NCI-H510A treated with DMSO at 0.1 percent for 48 hours (cell line): ENCODE results near the gene SEPTIN6.

Experiments
- DNase-seq: peaks from one replicate; lab custom pipeline; 2025; lab: John Stamatoyannopoulos, UW

Gene SEPTIN6

GRCh38 chrX:119693040-119693995, at the start of gene SEPTIN6:
TSS of gene SEPTIN6 (minus strand) at chrX:119693168. CDS start at chrX:119693105, 63 bp downstream.
- DNase-seq, result peak; percentile 85

GRCh38 chrX:119738742-119739141, 45.8 kb upstream of the SEPTIN6 start:
- no peak for DNase-seq

DNA sequence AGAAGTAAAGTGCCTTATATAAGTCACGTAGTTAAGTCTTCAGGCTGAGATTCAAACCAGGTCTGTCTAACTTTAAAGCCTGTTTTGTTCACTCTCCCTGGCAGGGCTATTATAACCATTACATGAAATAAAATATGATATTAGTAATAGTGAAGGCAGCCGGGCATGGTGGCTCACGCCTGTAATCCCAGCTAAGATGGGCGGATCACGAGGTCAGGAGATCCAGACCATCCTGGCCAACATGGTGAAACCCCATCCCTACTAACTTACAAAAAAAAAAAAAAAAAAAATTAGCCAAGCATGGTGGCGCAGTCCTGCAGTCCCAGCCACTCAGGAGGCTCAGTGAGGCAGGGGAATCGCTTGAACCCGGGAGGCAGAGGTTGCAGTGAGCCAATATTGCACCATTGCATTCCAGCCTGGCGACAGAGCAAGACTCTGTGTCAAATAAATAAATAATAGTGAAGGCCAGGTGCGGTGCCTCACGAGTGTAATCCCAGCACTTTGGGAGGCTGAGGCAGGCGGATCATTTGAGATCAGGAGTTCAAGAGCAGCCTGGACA, 43.3 kb upstream of the SEPTIN6 start:
- DNase-seq, result no peak

GRCh38 chrX:119735467-119735866, 42.5 kb upstream of the SEPTIN6 start:
- no peak for DNase-seq

DNA sequence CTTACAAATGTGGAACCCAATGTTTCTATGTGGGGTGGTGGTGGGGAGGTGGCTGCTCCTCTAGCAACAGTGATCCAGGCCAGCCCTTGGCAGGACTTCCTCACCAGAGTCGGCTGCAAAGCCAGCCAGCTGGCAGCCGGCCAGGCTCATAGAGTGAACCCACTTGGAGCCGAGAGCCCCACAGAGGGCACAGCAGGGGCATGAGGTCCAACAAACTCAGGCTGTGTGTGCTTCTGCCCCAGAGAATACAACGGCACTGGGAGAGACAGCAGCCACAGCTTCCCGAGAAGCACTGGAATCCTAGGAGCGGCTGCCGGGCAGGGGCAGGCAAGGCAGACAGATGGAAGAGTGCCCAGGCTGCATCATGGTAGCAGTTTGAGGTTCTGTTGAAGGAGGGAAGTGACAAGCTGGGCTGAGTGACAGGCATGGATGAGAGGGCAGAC, 42.0 kb upstream of the SEPTIN6 start:
- DNase-seq, result peak; percentile 21

- peak; percentile 56 for DNase-seq
Observed at GRCh38 chrX:119729408-119730201, 36.6 kb upstream of the SEPTIN6 start.

- peak; percentile 3 for DNase-seq
Observed at GRCh38 chrX:119728487-119728886, 35.5 kb upstream of the SEPTIN6 start.

- no peak for DNase-seq
Observed at GRCh38 chrX:119726900-119727555, 34.1 kb upstream of the SEPTIN6 start.

DNA sequence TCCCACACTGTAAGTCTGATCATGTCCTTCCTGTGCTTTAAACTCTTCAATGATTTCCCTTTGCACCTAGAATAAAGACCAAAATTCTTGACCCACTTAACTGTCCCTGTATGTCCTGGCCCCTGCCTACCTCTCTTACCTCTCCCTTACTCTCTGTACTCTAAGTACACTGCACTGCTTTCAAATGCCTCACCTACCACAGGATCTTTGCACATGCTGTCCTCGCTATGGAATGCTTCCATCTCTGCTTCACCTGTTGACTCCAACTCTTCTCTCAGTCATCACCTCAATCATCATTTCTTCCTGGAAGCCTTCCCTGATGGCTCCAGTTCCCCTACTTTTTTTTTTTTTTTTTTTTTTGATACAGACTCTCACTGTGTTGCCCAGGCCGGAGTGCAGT, 29.0 kb upstream of the SEPTIN6 start:
- DNase-seq, result no peak

DNA sequence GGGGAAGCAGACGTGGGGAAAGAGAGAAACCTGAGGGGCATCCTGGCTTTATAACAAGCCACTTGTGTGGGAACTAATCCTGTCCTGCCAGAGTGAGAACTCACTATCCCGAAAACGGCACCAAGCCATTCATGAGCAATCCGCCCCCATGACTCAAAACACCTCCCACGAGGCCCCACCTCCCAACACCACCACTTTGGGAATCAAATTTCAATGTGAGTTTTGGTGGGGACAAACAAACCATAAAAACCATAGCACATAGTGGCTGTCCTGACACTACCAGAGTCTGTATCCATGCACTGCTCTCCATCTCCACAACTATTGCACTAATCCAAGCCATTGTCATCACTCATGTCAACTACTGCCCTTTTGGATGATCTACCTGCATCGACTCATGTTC, 28.5 kb upstream of the SEPTIN6 start:
- DNase-seq, result no peak

- DNase-seq, result no peak
Observed at GRCh38 chrX:119709630-119710029, 16.7 kb upstream of the SEPTIN6 start.

- no peak for DNase-seq
Observed at GRCh38 chrX:119708936-119709335, 16.0 kb upstream of the SEPTIN6 start.

DNA sequence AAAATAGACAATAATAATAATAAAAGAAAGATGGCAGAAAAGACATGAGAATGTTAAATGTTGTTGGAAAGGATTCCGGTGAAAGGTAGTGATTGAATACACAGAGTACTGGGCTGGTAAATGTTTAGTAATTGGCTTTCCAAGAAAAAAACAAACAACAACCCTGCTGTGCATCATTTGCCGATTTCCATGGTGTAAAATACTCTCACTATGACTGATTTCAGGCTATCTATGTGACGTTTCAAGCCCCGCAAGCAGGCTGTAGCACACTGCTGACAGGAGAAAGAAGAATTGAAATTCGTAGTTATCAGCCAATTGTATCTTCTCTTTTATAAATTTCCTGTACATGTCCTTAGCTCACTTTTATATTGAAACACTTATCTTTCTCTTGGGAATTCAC, 13.6 kb upstream of the SEPTIN6 start:
- no peak for DNase-seq

DNA sequence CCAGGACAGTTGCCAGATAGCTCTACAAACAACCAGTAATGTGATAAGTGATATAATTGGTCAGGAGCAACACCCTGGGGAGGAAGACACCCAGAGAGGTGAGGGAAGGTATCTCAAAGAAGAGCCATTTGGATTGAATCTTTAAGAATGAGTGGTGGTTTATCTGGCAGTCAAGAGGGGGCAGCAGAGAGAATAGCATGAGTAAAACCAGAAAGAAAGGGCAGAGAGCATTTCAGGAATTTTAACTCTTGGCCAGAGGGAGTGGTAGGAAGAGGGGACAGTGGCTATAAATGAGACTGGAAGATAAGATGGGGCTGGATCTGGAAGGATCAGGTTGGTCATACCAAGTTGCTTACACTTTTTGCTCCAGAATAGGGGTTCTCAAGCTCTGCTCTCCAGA, 5.9 kb upstream of the SEPTIN6 start:
- DNase-seq, result peak; percentile 34

DNA sequence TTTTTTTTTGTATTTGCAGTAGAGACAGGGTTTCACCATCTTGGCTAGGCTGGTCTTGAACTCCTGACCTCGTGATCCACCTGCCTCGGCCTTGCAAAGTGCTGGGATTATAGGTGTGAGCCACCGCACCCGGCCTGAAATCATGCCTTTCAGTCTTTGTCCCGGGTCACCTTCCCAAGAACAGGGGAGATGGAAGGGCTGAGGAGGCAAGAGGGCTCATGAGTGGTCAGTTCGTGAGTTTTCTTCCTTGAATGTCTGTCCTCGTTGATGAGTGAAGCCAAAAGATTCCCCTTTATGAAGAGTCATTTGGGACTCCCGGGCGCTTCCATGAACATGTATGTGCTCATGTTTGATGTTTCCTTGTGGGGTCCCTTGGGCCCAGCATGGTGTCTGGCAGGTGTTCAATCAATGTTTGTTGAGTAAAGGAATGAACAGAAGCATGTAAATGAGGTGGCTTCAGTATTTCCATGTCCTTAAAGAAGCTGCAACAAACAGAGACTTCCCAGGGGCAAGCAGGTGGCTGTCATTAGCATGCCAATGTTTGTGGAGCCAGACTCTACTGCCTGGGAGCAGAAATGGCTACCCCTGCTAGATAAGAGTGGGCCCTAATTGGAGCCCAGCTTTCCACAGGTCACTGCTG, 3.4 kb upstream of the SEPTIN6 start:
- no peak for DNase-seq

GRCh38 chrX:119695535-119696050, 2.6 kb upstream of the SEPTIN6 start:
- DNase-seq, result no peak

- DNase-seq, result peak; percentile 26
Observed at GRCh38 chrX:119694601-119695534, 1.9 kb upstream of the SEPTIN6 start.

GRCh38 chrX:119693996-119694451, 1.1 kb upstream of the SEPTIN6 start:
- no peak for DNase-seq

DNA sequence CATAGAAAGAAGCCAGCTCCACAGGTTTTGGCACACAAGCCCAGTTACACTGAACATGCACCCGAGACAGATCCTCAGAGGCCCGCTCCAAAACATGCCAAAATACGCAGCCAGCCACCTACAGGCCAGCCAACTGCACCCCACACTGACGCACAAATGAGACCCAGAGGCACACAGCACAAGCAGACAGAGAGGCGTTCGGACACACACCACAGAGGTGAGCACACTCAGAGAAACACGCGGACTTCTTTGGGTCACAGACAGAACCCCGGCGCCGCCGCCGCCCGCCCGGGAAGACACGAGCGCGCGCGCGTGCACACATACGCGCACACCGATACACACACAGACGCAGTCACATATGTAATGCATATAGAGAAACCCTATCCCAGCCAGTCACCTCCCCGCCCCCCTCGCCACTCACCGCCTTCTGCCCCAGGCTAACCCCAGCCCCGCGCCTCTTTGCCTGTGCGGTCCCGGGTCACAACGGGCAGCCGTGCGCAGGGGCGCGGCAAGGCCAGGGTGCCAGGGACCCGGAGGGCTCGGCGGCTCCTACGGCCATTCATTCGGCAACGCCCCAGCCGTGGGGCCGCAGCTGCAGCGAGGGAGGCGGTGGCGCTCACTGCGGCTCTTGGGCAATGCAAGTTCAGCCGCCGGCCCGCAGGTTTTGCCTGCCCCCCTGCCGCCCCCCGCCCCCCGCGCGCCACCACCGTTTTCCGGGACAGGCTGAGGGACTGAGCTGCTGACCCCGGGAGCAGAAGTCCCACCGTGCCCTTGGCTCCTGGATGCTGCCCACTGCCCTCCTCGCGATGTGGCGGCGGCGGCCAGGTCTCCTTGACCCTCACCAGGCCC, 553 bp downstream of the SEPTIN6 start:
- DNase-seq, result peak; percentile 40
